Right ventricle myocardium inferior (tissue), 1 donor: ENCODE results near the gene GALNTL6. TPM values are rescaled to one million over a fixed set of nuclear protein-coding genes. Genes with fewer than 3 reads are reported as not detected.

Source experiments
- ATAC-seq: fragments of 200-7000 bp; cut with Tn5 transposase; one replicate; pipeline ENCODE4 v1.9.1; 2020; ENCODE audit warnings: mild to moderate bottlenecking, moderate library complexity
- DNase-seq: peaks from one replicate; pipeline ENCODE4 v3.0.0; 2021; ENCODE audit errors: missing footprints
- intact Hi-C: fragments of 100-400 bp; cut with DNase I; formaldehyde crosslinking; loops from one replicate; pipeline ENCODE4 v1.11.0; 2022
- total RNA-seq: library from RNA; stranded (reverse); fragmentation: NEBNext Ultra II Directional; extraction: Animal tissue kit (Norgen Biotek cat#: 25700); gene quantifications from one replicate; pipeline ENCODE4 v1.2.1, GENCODE V29; 2021
- donor health status: DM: no; HTN: yes; CAD: no; lungs with severe emphysema.

The GALNTL6 gene
- total RNA-seq, 1 donor from 2014 or later = not detected

GRCh38 chr4:172995704-172996103 lies 1182.5 kb downstream of the GALNTL6 start:
- ATAC-seq (no peak), DNase-seq (no peak)
- intact Hi-C loops = no loop called here

- intact Hi-C loops = no loop called here
- ATAC-seq (no peak), DNase-seq (no peak)
These were observed 1183.5 kb downstream of the GALNTL6 start for GRCh38 chr4:172996571-172997216.

- no peak for ATAC-seq
- DNase-seq = no peak
- intact Hi-C loops = no loop called here
These were observed 1184.0 kb downstream of the GALNTL6 start for GRCh38 chr4:172997217-172997609.

GRCh38 chr4:172997856-172998255 lies 1184.7 kb downstream of the GALNTL6 start:
- intact Hi-C loops = no loop called here
- DNase-seq (no peak), ATAC-seq (no peak)

GRCh38 chr4:172998527-172999469 lies 1185.6 kb downstream of the GALNTL6 start:
- DNase-seq = no peak
- intact Hi-C loops = no loop called here
- peak; percentile 23 for ATAC-seq

GRCh38 chr4:173001571-173001970 lies 1188.4 kb downstream of the GALNTL6 start:
- ATAC-seq = no peak
- no peak for DNase-seq
- intact Hi-C loops = no loop called here

GRCh38 chr4:173002830-173003561 lies 1189.8 kb downstream of the GALNTL6 start:
- intact Hi-C loops = no loop called here
- no peak for ATAC-seq
- DNase-seq = no peak

GRCh38 chr4:173005912-173006633 lies 1192.9 kb downstream of the GALNTL6 start:
- no peak for DNase-seq
- no peak for ATAC-seq
- intact Hi-C loops = no loop called here

GRCh38 chr4:173008436-173008835 lies 1195.2 kb downstream of the GALNTL6 start:
- intact Hi-C loops = no loop called here
- DNase-seq (no peak), ATAC-seq (no peak)

GRCh38 chr4:173009129-173009823 lies 1196.1 kb downstream of the GALNTL6 start:
- DNase-seq (no peak), ATAC-seq (no peak)
- intact Hi-C loops = no loop called here

GRCh38 chr4:173012608-173013007 lies 1199.4 kb downstream of the GALNTL6 start:
- ATAC-seq (no peak), DNase-seq (no peak)
- intact Hi-C loops = loop anchor here (1.0 to 5.0 kb wide), 3 partner anchors 245 to 405 kb away; no protein-coding TSS in a partner anchor

GRCh38 chr4:173013232-173013930 lies 1200.2 kb downstream of the GALNTL6 start:
- DNase-seq (no peak), ATAC-seq (peak; percentile 56)
- intact Hi-C loops = loop anchor here (1.0 to 5.0 kb wide), 3 partner anchors 244 to 404 kb away; no protein-coding TSS in a partner anchor

- ATAC-seq = peak; percentile 80
- intact Hi-C loops = loop anchor here (5.0 kb wide), 2 partner anchors 288 to 403 kb away; no protein-coding TSS in a partner anchor
- DNase-seq = no peak
These were observed 1200.9 kb downstream of the GALNTL6 start for GRCh38 chr4:173014113-173014558.

GRCh38 chr4:173014836-173015235 lies 1201.6 kb downstream of the GALNTL6 start:
- intact Hi-C loops = loop anchor here (5.0 kb wide), 2 partner anchors 287 to 402 kb away; no protein-coding TSS in a partner anchor
- DNase-seq (no peak), ATAC-seq (no peak)

GRCh38 chr4:173017802-173018201 lies 1204.6 kb downstream of the GALNTL6 start:
- ATAC-seq (no peak), DNase-seq (no peak)
- intact Hi-C loops = no loop called here

GRCh38 chr4:173018446-173018845 lies 1205.2 kb downstream of the GALNTL6 start:
- intact Hi-C loops = no loop called here
- no peak for DNase-seq
- no peak for ATAC-seq

GRCh38 chr4:173019664-173020063 lies 1206.5 kb downstream of the GALNTL6 start:
- intact Hi-C loops = no loop called here
- ATAC-seq (no peak), DNase-seq (no peak)
